Loucy (cell line): ENCODE results near the gene TRPV5.

ENCODE experiments used
- H2AFZ ChIP-seq: fragments of 200-600 bp; sonication (generic); 2 replicates; pipeline ENCODE4 v1.6.0; 2016; ENCODE audit warnings: antibody characterized with exemption, mild to moderate bottlenecking, low read length, moderate library complexity
- H3F3A ChIP-seq: fragments of 200-600 bp; 2 replicates; pipeline ENCODE4 v1.6.0; 2016; ENCODE audit warnings: antibody characterized with exemption, low read depth, mild to moderate bottlenecking
- H3K27me3 ChIP-seq: fragments of 200-600 bp; sonication (generic); 2 replicates; pipeline ENCODE4 v1.6.1; 2014; ENCODE audit warnings: low read length, mild to moderate bottlenecking; ENCODE audit not compliant: insufficient read depth, poor library complexity, severe bottlenecking
- H3K36me3 ChIP-seq: fragments of 200-600 bp; sonication (generic); 2 replicates; pipeline ENCODE4 v1.6.1; 2016; ENCODE audit warnings: low read length; ENCODE audit not compliant: insufficient read depth
- H3K4me1 ChIP-seq: fragments of 200-600 bp; sonication (generic); 2 replicates; pipeline ENCODE4 v1.5.1; 2014; ENCODE audit warnings: low read length, mild to moderate bottlenecking; ENCODE audit not compliant: insufficient read depth, poor library complexity, severe bottlenecking
- H3K4me2 ChIP-seq: fragments of 200-600 bp; sonication (generic); 2 replicates; pipeline ENCODE4 v1.6.0; 2014; ENCODE audit warnings: antibody characterized with exemption, low read length, low read depth, mild to moderate bottlenecking; ENCODE audit not compliant: poor library complexity, severe bottlenecking
- H3K4me3 ChIP-seq: fragments of 200-600 bp; sonication (generic); 2 replicates; pipeline ENCODE4 v1.5.1; 2014; ENCODE audit warnings: low read length, mild to moderate bottlenecking, mixed read lengths; ENCODE audit not compliant: poor library complexity, severe bottlenecking
- H3K79me2 ChIP-seq: fragments of 200-600 bp; sonication (generic); 2 replicates; pipeline ENCODE4 v1.6.1; 2014; ENCODE audit warnings: low read length; ENCODE audit not compliant: insufficient read depth
- H3K9ac ChIP-seq: fragments of 200-600 bp; sonication (generic); 2 replicates; pipeline ENCODE4 v1.6.0; 2014; ENCODE audit warnings: mild to moderate bottlenecking, low read depth, low read length, moderate library complexity; ENCODE audit not compliant: poor library complexity, severe bottlenecking
- H3K9me2 ChIP-seq: fragments of 200-600 bp; sonication (generic); replicated peaks from 2 replicates; pipeline ENCODE4 v1.6.1; 2016; ENCODE audit warnings: low read depth, low read length, mixed read lengths
- H3K9me3 ChIP-seq: fragments of 200-600 bp; sonication (generic); 2 replicates; pipeline ENCODE4 v1.6.1; 2014; ENCODE audit warnings: mild to moderate bottlenecking, antibody characterized with exemption, low read length, low read depth; ENCODE audit not compliant: insufficient read depth
- H4K20me1 ChIP-seq: fragments of 200-600 bp; sonication (generic); 2 replicates; pipeline ENCODE4 v1.6.0; 2014; ENCODE audit warnings: antibody characterized with exemption, low read length, mild to moderate bottlenecking; ENCODE audit not compliant: insufficient read depth, poor library complexity, severe bottlenecking
- EZH2phosphoT487 ChIP-seq: fragments of 200-600 bp; IDR thresholded peaks from 2 replicates; pipeline ENCODE4 v1.6.1; 2018; ENCODE audit warnings: antibody characterized with exemption, mild to moderate bottlenecking, moderate library complexity, borderline replicate concordance
- TF ChIP-seq, protein P1 (sequence below): fragments of 200-600 bp; sonication (generic); conservative IDR thresholded peaks from 2 replicates; pipeline ENCODE4 v1.5.1; 2014; ENCODE audit warnings: mild to moderate bottlenecking, antibody characterized with exemption, low read length

Gene TRPV5

DNA sequence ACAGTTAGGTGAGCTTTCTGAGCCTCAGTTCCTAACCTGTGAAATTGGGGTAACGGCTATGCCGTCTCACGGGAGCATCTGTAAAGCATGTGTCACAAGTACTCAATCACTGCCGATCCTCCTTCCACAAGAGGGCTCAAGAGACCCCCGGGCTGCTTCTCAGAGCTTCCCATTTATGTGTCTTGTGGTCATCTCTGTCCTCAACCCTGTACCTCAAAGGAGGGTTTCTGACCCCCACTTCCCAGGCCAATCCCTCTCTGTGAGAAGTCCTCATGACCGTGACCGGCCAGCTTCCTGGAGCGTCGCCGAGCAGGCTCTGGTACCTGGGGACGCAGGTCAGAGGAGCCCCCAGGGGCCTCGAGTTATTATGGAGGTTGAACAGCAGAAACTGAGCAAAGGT lies 510 bp upstream of the TRPV5 start:
- Histone ChIP-seq H4K20me1 (no peaks in the 10 kb centered on the region), H3K9me3 (no peaks in the 10 kb centered on the region), H3K36me3 (no peaks in the 10 kb centered on the region), H3K4me1 (peaks cover 13% of the 10 kb centered on the region), H3K4me2 (no peak overlapping the region), H2AFZ (no peak overlapping the region), H3K27me3 (no peaks in the 10 kb centered on the region), H3K9me2 (no peaks in the 10 kb centered on the region), H3K4me3 (no peak overlapping the region), H3K9ac (no peak overlapping the region), H3F3A (no peaks in the 10 kb centered on the region), H3K79me2 (no peaks in the 10 kb centered on the region)
- no peak for TF ChIP-seq EZH2phosphoT487
- TF ChIP-seq, protein P1, sequence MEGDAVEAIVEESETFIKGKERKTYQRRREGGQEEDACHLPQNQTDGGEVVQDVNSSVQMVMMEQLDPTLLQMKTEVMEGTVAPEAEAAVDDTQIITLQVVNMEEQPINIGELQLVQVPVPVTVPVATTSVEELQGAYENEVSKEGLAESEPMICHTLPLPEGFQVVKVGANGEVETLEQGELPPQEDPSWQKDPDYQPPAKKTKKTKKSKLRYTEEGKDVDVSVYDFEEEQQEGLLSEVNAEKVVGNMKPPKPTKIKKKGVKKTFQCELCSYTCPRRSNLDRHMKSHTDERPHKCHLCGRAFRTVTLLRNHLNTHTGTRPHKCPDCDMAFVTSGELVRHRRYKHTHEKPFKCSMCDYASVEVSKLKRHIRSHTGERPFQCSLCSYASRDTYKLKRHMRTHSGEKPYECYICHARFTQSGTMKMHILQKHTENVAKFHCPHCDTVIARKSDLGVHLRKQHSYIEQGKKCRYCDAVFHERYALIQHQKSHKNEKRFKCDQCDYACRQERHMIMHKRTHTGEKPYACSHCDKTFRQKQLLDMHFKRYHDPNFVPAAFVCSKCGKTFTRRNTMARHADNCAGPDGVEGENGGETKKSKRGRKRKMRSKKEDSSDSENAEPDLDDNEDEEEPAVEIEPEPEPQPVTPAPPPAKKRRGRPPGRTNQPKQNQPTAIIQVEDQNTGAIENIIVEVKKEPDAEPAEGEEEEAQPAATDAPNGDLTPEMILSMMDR, result no peak

DNA sequence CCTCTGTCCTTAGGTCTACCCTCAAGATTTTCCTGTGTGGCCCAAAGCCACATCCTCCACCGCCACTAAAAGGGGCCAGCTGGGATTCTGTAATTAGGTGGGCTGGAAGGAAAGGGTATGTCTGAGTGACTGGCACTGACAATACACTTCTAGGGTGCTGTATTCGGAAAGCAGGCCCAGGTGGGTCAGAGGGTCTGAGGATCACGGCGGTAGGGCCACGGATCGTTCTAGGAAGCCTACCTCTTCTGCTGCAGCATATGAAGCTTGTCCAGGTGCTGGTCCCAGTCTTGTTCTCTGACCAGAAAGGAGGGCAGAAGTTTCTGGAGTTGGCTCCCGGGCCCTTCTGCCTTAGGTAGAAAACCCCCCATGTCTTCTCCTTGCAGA lies 462 bp downstream of the TRPV5 start:
- Histone ChIP-seq H3K4me2 (peak overlapping the region; percentile 1), H3K9me2 (no peaks in the 10 kb centered on the region), H3K9me3 (no peaks in the 10 kb centered on the region), H2AFZ (no peak overlapping the region), H3K79me2 (no peaks in the 10 kb centered on the region), H3F3A (no peaks in the 10 kb centered on the region), H3K4me1 (peaks cover 13% of the 10 kb centered on the region), H4K20me1 (no peaks in the 10 kb centered on the region), H3K9ac (no peak overlapping the region), H3K4me3 (no peak overlapping the region), H3K36me3 (no peaks in the 10 kb centered on the region), H3K27me3 (no peaks in the 10 kb centered on the region)
- no peak for TF ChIP-seq EZH2phosphoT487
- TF ChIP-seq, protein P1, result no peak

DNA sequence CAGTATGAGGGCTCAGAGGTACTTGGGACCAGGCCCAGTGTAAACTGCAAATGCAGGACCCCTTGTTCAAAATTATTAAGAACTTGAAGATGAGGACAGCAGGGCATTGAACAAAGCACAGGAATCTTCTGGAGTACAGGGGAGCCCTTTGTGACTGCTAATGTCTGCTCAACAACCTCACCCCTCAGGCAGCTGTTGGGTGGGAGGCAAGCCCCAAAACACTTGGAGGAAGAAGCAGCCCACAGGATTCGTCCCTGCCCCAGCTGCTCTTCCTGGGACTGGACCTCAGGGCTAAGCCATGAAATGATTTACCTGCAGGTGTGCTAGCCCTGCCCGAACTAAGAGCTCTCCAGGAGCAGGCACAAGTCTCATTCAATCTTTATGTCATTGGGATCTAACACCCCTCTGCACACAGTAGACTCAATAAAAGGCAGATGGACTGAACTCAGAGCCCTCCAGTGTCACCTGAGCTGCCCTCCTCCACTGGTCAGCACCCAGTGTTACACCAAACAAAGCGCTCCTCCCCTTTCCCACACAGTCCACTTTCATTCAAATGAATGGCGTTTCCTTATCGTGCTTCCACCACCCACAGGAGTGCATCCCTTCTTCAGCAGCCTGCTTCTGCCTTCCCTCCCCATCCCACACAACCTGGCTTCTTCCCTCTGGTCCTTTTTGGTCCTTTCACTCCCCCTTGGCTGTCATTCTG lies 1.0 kb downstream of the TRPV5 start:
- no peak overlapping the region for H2AFZ ChIP-seq
- no peak for TF ChIP-seq EZH2phosphoT487
- TF ChIP-seq, protein P1, result no peak
- H3F3A ChIP-seq, result no peaks in the 10 kb centered on the region
- H3K4me3 ChIP-seq, result no peak overlapping the region
- H3K9me2 ChIP-seq, result no peaks in the 10 kb centered on the region
- no peak overlapping the region for H3K9ac ChIP-seq
- H3K27me3 ChIP-seq, result no peaks in the 10 kb centered on the region
- no peaks in the 10 kb centered on the region for H3K36me3 ChIP-seq
- H3K4me2 ChIP-seq, result no peak overlapping the region
- H3K79me2 ChIP-seq, result no peaks in the 10 kb centered on the region
- no peaks in the 10 kb centered on the region for H4K20me1 ChIP-seq
- H3K9me3 ChIP-seq, result no peaks in the 10 kb centered on the region
- H3K4me1 ChIP-seq, result peaks cover 13% of the 10 kb centered on the region
